ENCODE results near the gene FUBP3. TPM values are rescaled to one million over a fixed set of nuclear protein-coding genes. Genes with fewer than 3 reads are reported as not detected.
"Not testable (repeated sequence)": the region's sequence is repeated elsewhere in the genome, so short reads cannot be mapped to it uniquely, and the experiment has no call there.

FUBP3 gene
- total RNA-seq, 1 donor from 2014 or later = 77.0 TPM

GRCh38 chr9:130685104-130685503, 105.7 kb downstream of the FUBP3 start:
- H3K36me3 Mint-ChIP-seq = no peaks in the 10 kb centered on the region
- no peak overlapping the region for H3K4me3 Mint-ChIP-seq
- peaks cover 4% of the 10 kb centered on the region for H3K4me1 Mint-ChIP-seq
- H3K27me3 Mint-ChIP-seq (ENCODE audit: low read depth) = peaks cover 20% of the 10 kb centered on the region
- no peaks in the 10 kb centered on the region for H3K9me3 Mint-ChIP-seq
- TF ChIP-seq, protein P1, sequence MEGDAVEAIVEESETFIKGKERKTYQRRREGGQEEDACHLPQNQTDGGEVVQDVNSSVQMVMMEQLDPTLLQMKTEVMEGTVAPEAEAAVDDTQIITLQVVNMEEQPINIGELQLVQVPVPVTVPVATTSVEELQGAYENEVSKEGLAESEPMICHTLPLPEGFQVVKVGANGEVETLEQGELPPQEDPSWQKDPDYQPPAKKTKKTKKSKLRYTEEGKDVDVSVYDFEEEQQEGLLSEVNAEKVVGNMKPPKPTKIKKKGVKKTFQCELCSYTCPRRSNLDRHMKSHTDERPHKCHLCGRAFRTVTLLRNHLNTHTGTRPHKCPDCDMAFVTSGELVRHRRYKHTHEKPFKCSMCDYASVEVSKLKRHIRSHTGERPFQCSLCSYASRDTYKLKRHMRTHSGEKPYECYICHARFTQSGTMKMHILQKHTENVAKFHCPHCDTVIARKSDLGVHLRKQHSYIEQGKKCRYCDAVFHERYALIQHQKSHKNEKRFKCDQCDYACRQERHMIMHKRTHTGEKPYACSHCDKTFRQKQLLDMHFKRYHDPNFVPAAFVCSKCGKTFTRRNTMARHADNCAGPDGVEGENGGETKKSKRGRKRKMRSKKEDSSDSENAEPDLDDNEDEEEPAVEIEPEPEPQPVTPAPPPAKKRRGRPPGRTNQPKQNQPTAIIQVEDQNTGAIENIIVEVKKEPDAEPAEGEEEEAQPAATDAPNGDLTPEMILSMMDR (IDR thresholded peaks at IDR 0.05; ENCODE audit: unreplicated experiment) = no peak
- no peak overlapping the region for H3K27ac Mint-ChIP-seq
- DNase-seq (ENCODE audit: low spot score in 2 of 2, unreplicated experiment in 2 of 2) = no peak

- DNase-seq (ENCODE audit: low spot score in 2 of 2, unreplicated experiment in 2 of 2); H3K27ac Mint-ChIP-seq; H3K9me3 Mint-ChIP-seq; H3K36me3 Mint-ChIP-seq; H3K4me1 Mint-ChIP-seq; H3K4me3 Mint-ChIP-seq: not testable (repeated sequence)
- peaks cover 13% of the 10 kb centered on the region for H3K27me3 Mint-ChIP-seq (ENCODE audit: low read depth)
These were observed 106.6 kb downstream of the FUBP3 start for GRCh38 chr9:130685945-130686344.

DNA sequence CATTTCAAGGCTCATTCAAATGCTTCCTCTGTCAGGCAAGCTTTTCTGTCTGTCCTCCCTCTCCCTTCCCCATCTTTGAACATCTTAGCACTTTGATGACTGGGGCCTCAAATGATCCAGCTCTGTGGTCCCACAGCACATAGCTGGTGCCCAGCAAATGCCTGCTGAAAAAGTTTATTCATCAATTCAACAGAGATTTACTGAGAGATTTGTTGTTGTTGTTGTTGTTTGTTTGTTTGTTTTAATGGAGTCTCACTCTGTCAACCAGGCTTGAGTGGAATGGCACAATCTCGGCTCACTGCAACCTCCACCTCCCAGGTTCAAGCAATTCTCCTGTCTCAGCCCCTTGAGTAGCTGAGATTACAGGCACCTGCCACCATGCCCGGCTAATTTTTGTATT, 108.2 kb downstream of the FUBP3 start:
- no peaks in the 10 kb centered on the region for H3K9me3 Mint-ChIP-seq
- peaks cover 10% of the 10 kb centered on the region for H3K4me1 Mint-ChIP-seq
- TF ChIP-seq, protein P1 (IDR thresholded peaks at IDR 0.05; ENCODE audit: unreplicated experiment) = no peak
- peaks cover 2% of the 10 kb centered on the region for H3K27me3 Mint-ChIP-seq (ENCODE audit: low read depth)
- no peak overlapping the region for H3K27ac Mint-ChIP-seq
- H3K4me3 Mint-ChIP-seq = no peak overlapping the region
- no peak for DNase-seq (ENCODE audit: low spot score in 2 of 2, unreplicated experiment in 2 of 2)
- H3K36me3 Mint-ChIP-seq = no peaks in the 10 kb centered on the region

Small RNA genes lying within 50 kb of the gene (microRNA-seq; reads per million reads assigned to microRNA genes)
- gene MIR6856 = not detected

Other genes starting within 250 kb of the FUBP3 start
- gene ASS1, start 134.6 kb upstream of the FUBP3 start, total RNA-seq = 94.8 to 110 TPM (median 98.0 TPM) in 3 replicates
- 0.11 TPM in 1 of 3 replicates, not detected in the others for gene PRDM12, start 85.0 kb downstream of the FUBP3 start, total RNA-seq
- 52.8 to 56.2 TPM (median 54.4 TPM) in 3 replicates for gene EXOSC2, start 114.2 kb downstream of the FUBP3 start, total RNA-seq